Measurements from ENCODE around the gene SRSF5.

Gene SRSF5

GRCh38 chr14:69786603-69787002 is 19.7 kb downstream of the SRSF5 start:
- Histone ChIP-seq H3K4ac (ENCODE audit: low read depth in 1 of 2, low read length in 2 of 2) (no peak overlapping the region), H3K36me3 (ENCODE audit: control insufficient read depth in 1 of 2, insufficient read depth in 2 of 2, low read depth in 1 of 2, low read length in 2 of 2) (peaks cover 6% of the 10 kb centered on the region in 2 experiments), H2AK5ac (ENCODE audit: low read length, severe bottlenecking) (no peak overlapping the region), H3K4me3 (ENCODE audit: insufficient read depth in 1 of 2, low read depth in 1 of 2, low read length in 2 of 2) (no peak overlapping the region), H3K4me2 (ENCODE audit: low read length, poor library complexity, severe bottlenecking) (no peak overlapping the region), H3K4me1 (ENCODE audit: control insufficient read depth, insufficient read depth, low read depth, low read length) (no peaks in the 10 kb centered on the region), H2BK120ac (ENCODE audit: low read depth, low read length) (no peak overlapping the region), H3K9me3 (ENCODE audit: control insufficient read depth, low read length) (no peaks in the 10 kb centered on the region), H2AFZ (ENCODE audit: low read depth, low read length) (no peak overlapping the region), H3K23ac (ENCODE audit: low read length in 2 of 2) (no peak overlapping the region), H4K91ac (ENCODE audit: low read length) (no peak overlapping the region), H2BK15ac (ENCODE audit: low read depth, poor library complexity, severe bottlenecking) (no peak overlapping the region), H3K18ac (ENCODE audit: low read depth in 1 of 2, low read length in 2 of 2) (no peak overlapping the region), H2BK12ac (ENCODE audit: low read length in 2 of 2) (no peak overlapping the region), H3K79me1 (replicated peaks; ENCODE audit: low read length, poor library complexity, severe bottlenecking) (no peaks in the 10 kb centered on the region), H4K8ac (ENCODE audit: low read length) (no peak overlapping the region), H3K27me3 (ENCODE audit: control insufficient read depth in 1 of 2, insufficient read depth in 1 of 2, low read length in 2 of 2) (no peaks in the 10 kb centered on the region), H3K27ac (ENCODE audit: low read length, poor library complexity, severe bottlenecking) (no peak overlapping the region), H3K9ac (ENCODE audit: low read length) (no peak overlapping the region), H3K14ac (ENCODE audit: low read length in 2 of 2) (no peak overlapping the region), H2BK5ac (ENCODE audit: low read depth, low read length, poor library complexity, severe bottlenecking) (no peak overlapping the region)
- DNase-seq, result no peak
- WGBS, result 100% methylated on average over 1 of the region's 3 CpGs

DNA sequence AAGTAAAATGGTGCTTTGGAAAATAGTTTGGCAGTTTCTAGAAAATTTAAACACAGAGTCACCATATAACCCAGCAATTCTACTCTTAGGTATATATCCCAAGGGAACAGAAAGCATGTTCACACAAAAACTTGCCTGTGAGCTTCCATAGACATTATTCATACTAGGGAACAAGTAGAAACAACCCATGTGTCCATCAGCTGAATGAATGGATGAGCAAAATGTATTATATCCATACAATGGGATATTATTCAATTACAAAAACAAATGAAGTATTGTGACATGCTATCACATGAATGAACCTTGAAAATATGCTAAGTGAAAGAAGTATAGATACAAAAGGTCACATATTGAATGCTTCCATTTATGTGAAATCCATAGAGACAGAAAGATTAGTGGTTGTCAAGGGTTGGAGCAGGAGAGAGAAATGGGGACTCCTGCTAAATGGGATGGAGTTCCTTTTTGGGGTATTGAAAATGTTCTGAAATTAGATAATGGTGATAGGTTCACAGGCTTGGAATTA is 22.2 kb downstream of the SRSF5 start:
- no peak overlapping the region for H3K4ac ChIP-seq (ENCODE audit: low read depth in 1 of 2, low read length in 2 of 2)
- H2BK15ac ChIP-seq (ENCODE audit: low read depth, poor library complexity, severe bottlenecking), result no peak overlapping the region
- H3K36me3 ChIP-seq (ENCODE audit: control insufficient read depth in 1 of 2, insufficient read depth in 2 of 2, low read depth in 1 of 2, low read length in 2 of 2), result peaks cover 5 to 6% of the 10 kb centered on the region in 2 experiments
- no peak overlapping the region for H3K9ac ChIP-seq (ENCODE audit: low read length)
- no peak overlapping the region for H2BK12ac ChIP-seq (ENCODE audit: low read length in 2 of 2)
- H3K4me1 ChIP-seq (ENCODE audit: control insufficient read depth, insufficient read depth, low read depth, low read length), result no peaks in the 10 kb centered on the region
- no peak for DNase-seq
- H2AK5ac ChIP-seq (ENCODE audit: low read length, severe bottlenecking), result no peak overlapping the region
- H3K27me3 ChIP-seq (ENCODE audit: control insufficient read depth in 1 of 2, insufficient read depth in 1 of 2, low read length in 2 of 2), result no peaks in the 10 kb centered on the region
- no peak overlapping the region for H2AFZ ChIP-seq (ENCODE audit: low read depth, low read length)
- H3K79me1 ChIP-seq (replicated peaks; ENCODE audit: low read length, poor library complexity, severe bottlenecking), result no peaks in the 10 kb centered on the region
- no peak overlapping the region for H3K18ac ChIP-seq (ENCODE audit: low read depth in 1 of 2, low read length in 2 of 2)
- no peaks in the 10 kb centered on the region for H3K9me3 ChIP-seq (ENCODE audit: control insufficient read depth, low read length)
- H4K91ac ChIP-seq (ENCODE audit: low read length), result no peak overlapping the region
- no peak overlapping the region for H2BK5ac ChIP-seq (ENCODE audit: low read depth, low read length, poor library complexity, severe bottlenecking)
- no peak overlapping the region for H2BK120ac ChIP-seq (ENCODE audit: low read depth, low read length)
- H3K4me3 ChIP-seq (ENCODE audit: insufficient read depth in 1 of 2, low read depth in 1 of 2, low read length in 2 of 2), result no peak overlapping the region
- no peak overlapping the region for H3K23ac ChIP-seq (ENCODE audit: low read length in 2 of 2)
- H4K8ac ChIP-seq (ENCODE audit: low read length), result no peak overlapping the region
- no peak overlapping the region for H3K4me2 ChIP-seq (ENCODE audit: low read length, poor library complexity, severe bottlenecking)
- H3K27ac ChIP-seq (ENCODE audit: low read length, poor library complexity, severe bottlenecking), result no peak overlapping the region
- H3K14ac ChIP-seq (ENCODE audit: low read length in 2 of 2), result no peak overlapping the region

DNA sequence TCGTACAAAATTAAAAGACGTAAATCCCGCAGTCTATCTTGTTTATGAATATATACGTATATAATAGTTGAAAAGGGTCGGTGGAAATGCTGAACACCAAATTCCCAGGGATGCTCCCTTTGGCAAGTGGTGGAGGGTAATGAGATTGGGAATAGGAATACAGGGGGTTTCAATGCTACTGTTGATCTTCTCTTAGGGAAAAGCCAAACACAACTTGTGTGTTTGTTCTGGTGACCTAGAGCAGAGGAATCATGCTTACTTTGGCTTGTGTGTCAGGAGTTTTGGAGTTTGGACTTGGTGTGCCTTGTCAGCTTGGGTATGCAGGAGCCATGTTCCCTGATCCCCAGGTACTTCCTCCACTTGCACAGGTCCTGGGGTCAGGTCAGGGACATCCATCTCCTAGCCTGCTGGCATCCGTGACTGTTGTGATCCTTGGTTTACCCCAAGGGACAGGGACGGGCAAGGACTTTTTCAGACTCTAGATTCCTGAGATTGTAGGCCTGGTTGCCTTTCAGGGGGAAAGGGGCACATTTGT is 26.0 kb downstream of the SRSF5 start:
- no peaks in the 10 kb centered on the region for H3K36me3 ChIP-seq (ENCODE audit: control insufficient read depth in 1 of 2, insufficient read depth in 2 of 2, low read depth in 1 of 2, low read length in 2 of 2)
- H3K79me1 ChIP-seq (replicated peaks; ENCODE audit: low read length, poor library complexity, severe bottlenecking), result no peaks in the 10 kb centered on the region
- no peak overlapping the region for H2BK12ac ChIP-seq (ENCODE audit: low read length in 2 of 2)
- H3K9ac ChIP-seq (ENCODE audit: low read length), result no peak overlapping the region
- no peak overlapping the region for H2BK5ac ChIP-seq (ENCODE audit: low read depth, low read length, poor library complexity, severe bottlenecking)
- no peak overlapping the region for H2AFZ ChIP-seq (ENCODE audit: low read depth, low read length)
- no peak overlapping the region for H3K4ac ChIP-seq (ENCODE audit: low read depth in 1 of 2, low read length in 2 of 2)
- no peak overlapping the region for H3K14ac ChIP-seq (ENCODE audit: low read length in 2 of 2)
- H2AK5ac ChIP-seq (ENCODE audit: low read length, severe bottlenecking), result no peak overlapping the region
- H3K4me2 ChIP-seq (ENCODE audit: low read length, poor library complexity, severe bottlenecking), result no peak overlapping the region
- no peak for DNase-seq
- no peaks in the 10 kb centered on the region for H3K9me3 ChIP-seq (ENCODE audit: control insufficient read depth, low read length)
- no peak overlapping the region for H2BK120ac ChIP-seq (ENCODE audit: low read depth, low read length)
- no peak overlapping the region for H2BK15ac ChIP-seq (ENCODE audit: low read depth, poor library complexity, severe bottlenecking)
- no peak overlapping the region for H3K23ac ChIP-seq (ENCODE audit: low read length in 2 of 2)
- no peak overlapping the region for H4K8ac ChIP-seq (ENCODE audit: low read length)
- 97% methylated on average over 7 of the region's 7 CpGs for WGBS
- no peak overlapping the region for H3K27ac ChIP-seq (ENCODE audit: low read length, poor library complexity, severe bottlenecking)
- no peak overlapping the region for H3K18ac ChIP-seq (ENCODE audit: low read depth in 1 of 2, low read length in 2 of 2)
- H3K4me3 ChIP-seq (ENCODE audit: insufficient read depth in 1 of 2, low read depth in 1 of 2, low read length in 2 of 2), result no peak overlapping the region
- no peak overlapping the region for H4K91ac ChIP-seq (ENCODE audit: low read length)
- peaks cover 12 to 21% of the 10 kb centered on the region in 2 experiments for H3K27me3 ChIP-seq (ENCODE audit: control insufficient read depth in 1 of 2, insufficient read depth in 1 of 2, low read length in 2 of 2)
- H3K4me1 ChIP-seq (ENCODE audit: control insufficient read depth, insufficient read depth, low read depth, low read length), result no peaks in the 10 kb centered on the region

DNA sequence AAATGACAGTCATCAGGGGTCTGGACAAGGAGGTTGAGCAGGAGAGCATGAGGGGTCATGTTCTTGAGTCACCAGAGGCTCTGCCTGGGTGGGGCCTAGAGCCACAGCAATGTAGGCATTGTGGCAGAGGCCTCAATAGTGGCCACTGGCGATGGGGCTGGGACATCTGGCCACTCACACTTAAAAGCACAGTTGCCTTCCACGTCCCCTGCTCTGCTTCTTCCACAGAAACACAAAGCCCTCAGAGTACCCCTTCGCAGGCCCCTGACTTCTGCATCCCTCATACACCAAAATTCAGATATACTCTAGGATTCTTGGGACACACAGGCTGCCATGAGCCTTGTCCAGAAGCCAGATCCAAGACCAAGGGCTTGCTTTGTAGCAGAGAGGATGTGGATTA is 27.8 kb downstream of the SRSF5 start:
- no peak overlapping the region for H3K14ac ChIP-seq (ENCODE audit: low read length in 2 of 2)
- DNase-seq, result no peak
- H3K4ac ChIP-seq (ENCODE audit: low read depth in 1 of 2, low read length in 2 of 2), result no peak overlapping the region
- no peak overlapping the region for H3K23ac ChIP-seq (ENCODE audit: low read length in 2 of 2)
- H2BK120ac ChIP-seq (ENCODE audit: low read depth, low read length), result no peak overlapping the region
- no peaks in the 10 kb centered on the region for H3K79me1 ChIP-seq (replicated peaks; ENCODE audit: low read length, poor library complexity, severe bottlenecking)
- H3K9me3 ChIP-seq (ENCODE audit: control insufficient read depth, low read length), result no peaks in the 10 kb centered on the region
- no peak overlapping the region for H3K18ac ChIP-seq (ENCODE audit: low read depth in 1 of 2, low read length in 2 of 2)
- 90% methylated on average over 2 of the region's 3 CpGs for WGBS
- no peak overlapping the region for H2AK5ac ChIP-seq (ENCODE audit: low read length, severe bottlenecking)
- H2BK12ac ChIP-seq (ENCODE audit: low read length in 2 of 2), result no peak overlapping the region
- no peaks in the 10 kb centered on the region for H3K36me3 ChIP-seq (ENCODE audit: control insufficient read depth in 1 of 2, insufficient read depth in 2 of 2, low read depth in 1 of 2, low read length in 2 of 2)
- H3K4me2 ChIP-seq (ENCODE audit: low read length, poor library complexity, severe bottlenecking), result no peak overlapping the region
- no peak overlapping the region for H3K27ac ChIP-seq (ENCODE audit: low read length, poor library complexity, severe bottlenecking)
- no peak overlapping the region for H2AFZ ChIP-seq (ENCODE audit: low read depth, low read length)
- H2BK15ac ChIP-seq (ENCODE audit: low read depth, poor library complexity, severe bottlenecking), result no peak overlapping the region
- no peak overlapping the region for H4K91ac ChIP-seq (ENCODE audit: low read length)
- H2BK5ac ChIP-seq (ENCODE audit: low read depth, low read length, poor library complexity, severe bottlenecking), result no peak overlapping the region
- H4K8ac ChIP-seq (ENCODE audit: low read length), result no peak overlapping the region
- H3K4me1 ChIP-seq (ENCODE audit: control insufficient read depth, insufficient read depth, low read depth, low read length), result no peaks in the 10 kb centered on the region
- no peak overlapping the region for H3K4me3 ChIP-seq (ENCODE audit: insufficient read depth in 1 of 2, low read depth in 1 of 2, low read length in 2 of 2)
- H3K27me3 ChIP-seq (ENCODE audit: control insufficient read depth in 1 of 2, insufficient read depth in 1 of 2, low read length in 2 of 2), result peaks cover 12 to 21% of the 10 kb centered on the region in 2 experiments
- no peak overlapping the region for H3K9ac ChIP-seq (ENCODE audit: low read length)

Data from mesenchymal stem cell (in vitro differentiated cells and primary cell).